GM18867 (cell line): ENCODE data around the gene KPNA2.
A peak's percentile ranks its signal among the peaks of the same experiment; 100 is the strongest.
"Not testable (repeated sequence)": the region's sequence is repeated elsewhere in the genome, so short reads cannot be mapped to it uniquely, and the experiment has no call there.

Experiments
- ATAC-seq: cut with Tn5 transposase; IDR thresholded peaks from one replicate; pipeline ENCODE4 v1.9.1; 2021; ENCODE audit warnings: mild to moderate bottlenecking, moderate library complexity; ENCODE audit not compliant: unreplicated experiment

KPNA2 gene

GRCh38 chr17:68054296-68054900 is 18.9 kb downstream of the KPNA2 start:
- no peak for ATAC-seq

DNA sequence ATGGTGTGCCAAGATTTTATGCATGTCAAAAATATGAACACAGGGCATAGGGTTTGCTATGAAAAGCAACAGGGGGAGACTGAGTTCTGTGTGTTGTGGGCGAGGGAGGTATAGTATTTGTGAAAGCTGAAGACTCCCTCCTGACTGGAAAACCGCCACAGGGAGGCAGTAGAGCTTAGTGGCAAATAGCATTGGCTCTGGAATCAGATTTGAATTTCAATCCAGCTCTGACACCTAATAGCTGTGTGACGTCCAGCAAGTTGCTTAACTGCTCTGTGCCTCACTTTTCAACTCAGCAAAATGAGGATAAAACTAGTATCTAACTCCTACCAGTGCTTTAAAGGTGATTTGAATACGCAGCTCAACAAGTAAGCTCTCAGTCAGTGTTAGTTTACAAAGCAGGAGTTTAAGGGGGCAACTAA is 22.0 kb downstream of the KPNA2 start:
- ATAC-seq, result no peak

DNA sequence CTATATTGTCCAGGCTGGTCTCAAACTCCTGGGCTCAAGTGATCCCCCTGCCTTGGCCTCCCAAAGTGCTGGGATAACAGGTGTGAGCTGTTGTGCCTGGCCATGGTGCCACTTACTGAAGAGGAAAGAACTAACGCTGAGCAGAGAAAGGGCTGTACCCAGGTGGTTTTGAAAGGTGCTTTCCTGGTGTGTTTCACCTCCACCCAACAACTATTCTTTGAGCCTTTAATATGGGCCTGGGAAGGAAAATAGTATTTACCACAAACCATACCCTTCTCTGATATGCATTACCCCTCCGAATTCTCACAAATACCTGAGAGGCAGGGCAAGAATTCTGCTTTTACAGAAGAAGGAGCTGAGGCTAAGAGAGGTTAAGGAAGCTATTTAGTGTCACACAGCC is 24.8 kb downstream of the KPNA2 start:
- ATAC-seq, result no peak

- ATAC-seq, result peak; percentile 49
Measured at GRCh38 chr17:68061512-68062313, 26.2 kb downstream of the KPNA2 start.

DNA sequence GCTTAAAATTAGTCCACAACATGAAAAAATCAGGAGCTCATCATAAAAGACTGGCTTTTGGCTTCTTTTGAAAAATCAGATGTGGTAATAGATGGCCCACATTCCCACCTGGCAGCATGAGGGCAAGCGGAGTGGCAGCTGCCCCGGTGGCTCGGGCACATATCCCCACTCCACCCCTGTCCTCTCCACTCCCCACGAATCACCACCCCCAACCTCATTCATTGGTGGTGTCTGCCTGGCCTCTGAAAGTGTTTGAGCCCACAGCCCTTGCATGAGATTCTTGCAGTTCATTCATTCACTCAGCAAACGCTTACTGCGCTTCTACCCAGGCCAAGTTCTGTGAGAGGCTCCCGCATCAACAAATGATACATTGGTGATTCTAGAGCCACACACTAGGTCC is 29.8 kb downstream of the KPNA2 start:
- not testable (repeated sequence) for ATAC-seq

GRCh38 chr17:68068512-68068911 is 33.0 kb downstream of the KPNA2 start:
- not testable (repeated sequence) for ATAC-seq

DNA sequence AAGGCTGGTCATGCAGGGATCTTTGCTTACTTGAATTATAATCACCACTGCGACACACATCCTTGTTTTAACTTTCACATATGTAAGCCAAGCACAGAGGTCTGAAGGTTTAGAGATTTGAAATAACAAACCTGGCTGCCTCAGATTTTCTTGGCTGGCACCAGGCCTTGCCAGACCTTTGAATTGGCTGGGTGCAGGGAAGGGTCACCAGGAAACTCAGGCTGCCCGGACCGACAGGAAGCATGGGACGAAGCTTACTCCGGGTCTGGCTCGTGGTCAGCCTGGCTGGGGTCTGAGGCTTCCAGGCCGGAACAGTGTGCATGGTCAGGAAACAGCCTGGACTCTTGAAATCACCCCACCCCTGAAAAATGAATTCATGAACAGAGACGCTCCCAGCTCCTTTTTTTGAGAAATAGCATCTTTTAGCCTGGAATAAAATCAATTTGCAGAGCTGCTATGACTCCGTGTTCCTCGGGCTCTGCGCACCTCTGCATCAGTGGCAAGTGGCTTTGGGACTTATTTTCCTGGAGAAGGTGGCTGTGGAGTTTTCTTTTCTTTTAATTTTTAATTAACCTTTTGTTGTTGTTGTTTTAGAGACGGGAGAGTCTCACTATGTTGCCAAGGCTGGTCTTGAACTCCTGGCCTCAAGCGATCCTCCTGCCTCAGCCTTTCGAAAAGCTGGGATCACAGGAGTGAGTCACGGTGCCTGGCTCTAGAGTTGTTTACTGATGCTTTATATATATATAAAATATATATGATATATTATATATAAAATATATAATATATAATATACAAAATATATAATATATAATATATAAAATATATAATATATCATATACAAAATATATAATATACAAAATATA is 35.3 kb downstream of the KPNA2 start:
- not testable (repeated sequence) for ATAC-seq

- no peak for ATAC-seq
Measured at GRCh38 chr17:68074279-68074678, 38.7 kb downstream of the KPNA2 start.

GRCh38 chr17:68075953-68076607 is 40.5 kb downstream of the KPNA2 start:
- not testable (repeated sequence) for ATAC-seq

GRCh38 chr17:68077498-68077897 is 42.0 kb downstream of the KPNA2 start:
- not testable (repeated sequence) for ATAC-seq

DNA sequence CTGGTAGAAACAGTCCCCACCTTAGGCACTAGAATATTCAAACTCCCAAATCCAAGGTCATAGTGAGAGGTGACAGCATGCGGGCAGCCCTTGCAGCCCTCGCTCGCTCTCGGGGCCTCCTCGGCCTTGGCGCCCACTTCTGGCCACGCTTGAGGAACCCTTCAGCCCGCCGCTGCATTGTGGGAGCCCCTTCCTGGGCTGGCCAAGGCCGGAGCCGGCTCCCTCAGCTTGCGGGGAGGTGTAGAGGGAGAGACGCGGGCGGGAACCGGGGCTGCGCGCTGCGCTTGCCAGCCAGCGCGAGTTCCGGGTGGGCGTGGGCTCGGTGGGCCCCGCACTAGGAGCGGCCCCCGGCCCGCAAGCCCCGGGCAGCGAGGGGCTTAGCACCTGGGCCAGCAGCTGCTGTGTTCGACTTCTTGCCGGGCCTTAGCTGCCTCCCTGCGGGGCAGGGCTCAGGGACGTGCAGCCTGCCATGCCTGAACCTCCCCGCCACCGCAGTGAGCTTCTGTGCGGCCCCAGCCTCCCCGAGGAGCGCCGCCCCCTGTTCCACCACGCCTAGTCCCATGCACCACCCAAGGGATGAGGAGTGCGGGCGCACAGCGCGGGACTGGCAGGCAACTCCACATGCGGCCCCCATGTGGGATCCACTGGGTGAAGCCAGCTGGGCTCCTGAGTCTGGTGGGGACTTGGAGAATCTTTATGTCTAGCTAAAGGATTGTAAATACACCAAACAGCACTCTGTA is 45.0 kb downstream of the KPNA2 start:
- no peak for ATAC-seq

GRCh38 chr17:68081305-68082265 is 46.0 kb downstream of the KPNA2 start:
- not testable (repeated sequence) for ATAC-seq

GRCh38 chr17:68085771-68086381 is 50.3 kb downstream of the KPNA2 start:
- ATAC-seq, result no peak

DNA sequence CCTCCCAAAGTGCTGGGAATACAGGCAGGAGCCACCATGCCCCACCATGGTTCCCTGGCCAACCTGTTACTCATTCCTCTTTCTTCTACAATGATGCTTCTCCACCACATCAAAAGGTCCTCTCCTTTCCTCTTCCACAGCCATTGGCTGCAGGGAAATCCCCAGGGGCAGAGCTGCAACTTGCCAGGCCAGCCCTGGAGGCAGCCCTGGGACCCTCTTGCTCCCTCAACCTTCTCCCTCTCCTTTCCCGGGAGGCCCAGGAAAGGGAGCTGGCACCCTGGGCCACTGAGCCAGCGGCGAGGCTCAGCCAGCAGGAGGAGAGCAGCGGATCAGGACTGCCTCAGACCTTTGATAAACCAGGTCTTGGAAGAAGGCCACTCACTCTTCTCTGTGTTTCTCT is 51.1 kb downstream of the KPNA2 start:
- ATAC-seq, result not testable (repeated sequence)

GRCh38 chr17:68087131-68087623 is 51.6 kb downstream of the KPNA2 start:
- not testable (repeated sequence) for ATAC-seq

- ATAC-seq, result no peak
Measured at GRCh38 chr17:68087851-68088250, 52.3 kb downstream of the KPNA2 start.

DNA sequence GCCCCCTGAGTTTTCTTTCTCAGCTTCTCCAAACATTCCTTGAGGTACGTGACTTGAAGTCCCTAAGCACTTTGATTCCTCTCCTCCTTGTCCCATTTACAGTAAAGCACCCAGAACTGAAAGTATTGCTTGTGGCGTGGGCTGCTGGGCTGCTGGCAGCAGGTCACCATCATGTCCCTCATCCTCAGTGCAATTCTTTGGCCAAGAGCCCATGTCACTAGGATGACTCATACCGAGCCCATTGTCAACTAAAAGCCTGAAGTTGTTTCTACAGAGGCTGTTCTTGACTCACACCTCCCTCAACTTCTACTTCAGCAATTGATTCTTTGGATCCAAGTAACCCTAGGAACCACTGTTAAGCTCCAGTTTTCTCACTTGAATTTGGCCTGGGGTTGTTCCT is 54.3 kb downstream of the KPNA2 start:
- no peak for ATAC-seq

GRCh38 chr17:68094481-68095078 is 59.0 kb downstream of the KPNA2 start:
- no peak for ATAC-seq
